K562 (cell line): ENCODE results near the gene HCST. TPM values are rescaled to one million over a fixed set of nuclear protein-coding genes. Genes with fewer than 3 reads are reported as not detected.

ENCODE experiments used
- BHLHE40 ChIP-seq: IDR thresholded peaks from 2 replicates; pipeline ENCODE4 v1.6.1; 2011; ENCODE audit warnings: low read length, improper control_type of control experiment
- CHD1 ChIP-seq: fragments of 200-600 bp; sonication (generic); IDR thresholded peaks from one replicate; pipeline ENCODE4 v1.6.1; 2012; ENCODE audit warnings: mild to moderate bottlenecking, moderate library complexity, low read length, inconsistent platforms
- DPF2 ChIP-seq: fragments of 450-650 bp; IDR thresholded peaks from 2 replicates; pipeline ENCODE4 v1.6.1; 2016
- ELF4 ChIP-seq: fragments of 450-650 bp; formaldehyde crosslinking; IDR thresholded peaks from 2 replicates; pipeline ENCODE4 v1.4.0; 2022; ENCODE audit warnings: missing genetic modification characterization
- HNRNPL ChIP-seq: fragments of 200-400 bp; formaldehyde crosslinking; IDR thresholded peaks from 2 replicates; pipeline ENCODE4 v1.6.1; 2017; ENCODE audit warnings: low read depth, mild to moderate bottlenecking, low read length
- MED1 ChIP-seq: sonication (generic); formaldehyde crosslinking; IDR thresholded peaks from 2 replicates; pipeline ENCODE4 v1.8.1; 2023; ENCODE audit warnings: missing genetic modification reagents, borderline replicate concordance
- MXI1 ChIP-seq: IDR thresholded peaks from 2 replicates; pipeline ENCODE4 v1.6.1; 2011; ENCODE audit warnings: low read depth, mild to moderate bottlenecking, improper control_type of control experiment, low read length
- NFE2L1 ChIP-seq: fragments of 450-650 bp; IDR thresholded peaks from 2 replicates; pipeline ENCODE4 v1.6.1; 2016; ENCODE audit warnings: missing genetic modification characterization, low read depth, mild to moderate bottlenecking, missing compliant biosample characterization, moderate library complexity, borderline replicate concordance
- NFIC ChIP-seq: fragments of 450-650 bp; IDR thresholded peaks from 2 replicates; pipeline ENCODE4 v1.6.1; 2017; ENCODE audit warnings: mild to moderate bottlenecking, inconsistent platforms
- RBM15 ChIP-seq: fragments of 200-400 bp; formaldehyde crosslinking; IDR thresholded peaks from 2 replicates; pipeline ENCODE4 v1.6.1; 2018; ENCODE audit warnings: mild to moderate bottlenecking, low read length, moderate library complexity; ENCODE audit not compliant: insufficient read depth
- SMARCA4 ChIP-seq: fragments of 450-650 bp; IDR thresholded peaks from 2 replicates; pipeline ENCODE4 v1.6.1; 2016
- STAT6 ChIP-seq: sonication (generic); formaldehyde crosslinking; IDR thresholded peaks from 2 replicates; pipeline ENCODE4 v1.8.1; 2023; ENCODE audit warnings: mild to moderate bottlenecking, missing genetic modification reagents
- TAL1 ChIP-seq: fragments of 450-650 bp; IDR thresholded peaks from 2 replicates; pipeline ENCODE4 v1.6.1; 2016; ENCODE audit warnings: mild to moderate bottlenecking
- polyA plus RNA-seq, 8 experiments: library from polyadenylated mRNA; depleted of rRNA in 4 of 8; stranded (reverse) in 5 of 8; unstranded in 3 of 8; fragments of >200 nt; fragmentation: Nextera tagmentation in 2 of 8; fragmentation: Illumina TruSeq in 1 of 8; extraction: Ambion mirVana in 2 of 8; extraction: Trizol in 1 of 8; gene quantifications; 2 replicates each; pipeline versions ENCODE4 v1.2.1 to v1.2.3, GENCODE V29; 2011 to 2014; ENCODE audit warnings: inconsistent platforms in 1 of 8, missing spikeins in 1 of 8
- total RNA-seq, 7 experiments: library from RNA; depleted of rRNA in 6 of 7; stranded (reverse); fragments of >200 nt in 6 of 7; fragmentation: Illumina TruSeq in 2 of 7; extraction: Trizol in 2 of 7; gene quantifications; 2 replicates each; pipeline versions ENCODE4 v1.2.1 to v1.2.3, GENCODE V29; 2011 to 2021; ENCODE audit warnings: low replicate concordance in 1 of 7
- TF ChIP-seq, protein P1 (sequence below): fragments of 450-650 bp; IDR thresholded peaks from 2 replicates; pipeline ENCODE4 v1.7.1; 2018; ENCODE audit warnings: mild to moderate bottlenecking, low read depth; ENCODE audit not compliant: partially characterized antibody
- TF ChIP-seq, protein P2 (sequence below): fragments of 250-450 bp; sonication (Bioruptor Pico); IDR thresholded peaks from 2 replicates; pipeline ENCODE4 v1.4.0; 2020
- TF ChIP-seq, protein P3 (sequence below): sonication (generic); formaldehyde crosslinking; IDR thresholded peaks from 2 replicates; pipeline ENCODE4 v1.5.0; 2020; ENCODE audit warnings: missing genetic modification reagents

Gene HCST
- total and polyA plus RNA-seq, 9 of the 15 experiments (the other 6 are each of a cell fraction or from before 2014, with no cell fraction given), result 0.29 to 1.9 (median 0.95) TPM; not detected in 2

- TF ChIP-seq, protein P1, sequence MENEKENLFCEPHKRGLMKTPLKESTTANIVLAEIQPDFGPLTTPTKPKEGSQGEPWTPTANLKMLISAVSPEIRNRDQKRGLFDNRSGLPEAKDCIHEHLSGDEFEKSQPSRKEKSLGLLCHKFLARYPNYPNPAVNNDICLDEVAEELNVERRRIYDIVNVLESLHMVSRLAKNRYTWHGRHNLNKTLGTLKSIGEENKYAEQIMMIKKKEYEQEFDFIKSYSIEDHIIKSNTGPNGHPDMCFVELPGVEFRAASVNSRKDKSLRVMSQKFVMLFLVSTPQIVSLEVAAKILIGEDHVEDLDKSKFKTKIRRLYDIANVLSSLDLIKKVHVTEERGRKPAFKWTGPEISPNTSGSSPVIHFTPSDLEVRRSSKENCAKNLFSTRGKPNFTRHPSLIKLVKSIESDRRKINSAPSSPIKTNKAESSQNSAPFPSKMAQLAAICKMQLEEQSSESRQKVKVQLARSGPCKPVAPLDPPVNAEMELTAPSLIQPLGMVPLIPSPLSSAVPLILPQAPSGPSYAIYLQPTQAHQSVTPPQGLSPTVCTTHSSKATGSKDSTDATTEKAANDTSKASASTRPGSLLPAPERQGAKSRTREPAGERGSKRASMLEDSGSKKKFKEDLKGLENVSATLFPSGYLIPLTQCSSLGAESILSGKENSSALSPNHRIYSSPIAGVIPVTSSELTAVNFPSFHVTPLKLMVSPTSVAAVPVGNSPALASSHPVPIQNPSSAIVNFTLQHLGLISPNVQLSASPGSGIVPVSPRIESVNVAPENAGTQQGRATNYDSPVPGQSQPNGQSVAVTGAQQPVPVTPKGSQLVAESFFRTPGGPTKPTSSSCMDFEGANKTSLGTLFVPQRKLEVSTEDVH, result peak; percentile 45
- TF ChIP-seq CHD1 (no peak), ELF4 (peak; percentile 77; the same call in 1 of the 2 replicates), TAL1 (no peak), DPF2 (peak; percentile 55), RBM15 (no peak), HNRNPL (no peak), BHLHE40 (peak; percentile 62; the same call in 1 of the 2 replicates), SMARCA4 (no peak), NFIC (no peak), MXI1 (0 out of 2 replicates have a peak, but pooled peaks have one; percentile 47), MED1 (CRISPR knock-in tag) (no peak), STAT6 (CRISPR knock-in tag) (peak; percentile 62; the same call in 1 of the 2 replicates), NFE2L1 (tag) (no peak)
- TF ChIP-seq, protein P2, sequence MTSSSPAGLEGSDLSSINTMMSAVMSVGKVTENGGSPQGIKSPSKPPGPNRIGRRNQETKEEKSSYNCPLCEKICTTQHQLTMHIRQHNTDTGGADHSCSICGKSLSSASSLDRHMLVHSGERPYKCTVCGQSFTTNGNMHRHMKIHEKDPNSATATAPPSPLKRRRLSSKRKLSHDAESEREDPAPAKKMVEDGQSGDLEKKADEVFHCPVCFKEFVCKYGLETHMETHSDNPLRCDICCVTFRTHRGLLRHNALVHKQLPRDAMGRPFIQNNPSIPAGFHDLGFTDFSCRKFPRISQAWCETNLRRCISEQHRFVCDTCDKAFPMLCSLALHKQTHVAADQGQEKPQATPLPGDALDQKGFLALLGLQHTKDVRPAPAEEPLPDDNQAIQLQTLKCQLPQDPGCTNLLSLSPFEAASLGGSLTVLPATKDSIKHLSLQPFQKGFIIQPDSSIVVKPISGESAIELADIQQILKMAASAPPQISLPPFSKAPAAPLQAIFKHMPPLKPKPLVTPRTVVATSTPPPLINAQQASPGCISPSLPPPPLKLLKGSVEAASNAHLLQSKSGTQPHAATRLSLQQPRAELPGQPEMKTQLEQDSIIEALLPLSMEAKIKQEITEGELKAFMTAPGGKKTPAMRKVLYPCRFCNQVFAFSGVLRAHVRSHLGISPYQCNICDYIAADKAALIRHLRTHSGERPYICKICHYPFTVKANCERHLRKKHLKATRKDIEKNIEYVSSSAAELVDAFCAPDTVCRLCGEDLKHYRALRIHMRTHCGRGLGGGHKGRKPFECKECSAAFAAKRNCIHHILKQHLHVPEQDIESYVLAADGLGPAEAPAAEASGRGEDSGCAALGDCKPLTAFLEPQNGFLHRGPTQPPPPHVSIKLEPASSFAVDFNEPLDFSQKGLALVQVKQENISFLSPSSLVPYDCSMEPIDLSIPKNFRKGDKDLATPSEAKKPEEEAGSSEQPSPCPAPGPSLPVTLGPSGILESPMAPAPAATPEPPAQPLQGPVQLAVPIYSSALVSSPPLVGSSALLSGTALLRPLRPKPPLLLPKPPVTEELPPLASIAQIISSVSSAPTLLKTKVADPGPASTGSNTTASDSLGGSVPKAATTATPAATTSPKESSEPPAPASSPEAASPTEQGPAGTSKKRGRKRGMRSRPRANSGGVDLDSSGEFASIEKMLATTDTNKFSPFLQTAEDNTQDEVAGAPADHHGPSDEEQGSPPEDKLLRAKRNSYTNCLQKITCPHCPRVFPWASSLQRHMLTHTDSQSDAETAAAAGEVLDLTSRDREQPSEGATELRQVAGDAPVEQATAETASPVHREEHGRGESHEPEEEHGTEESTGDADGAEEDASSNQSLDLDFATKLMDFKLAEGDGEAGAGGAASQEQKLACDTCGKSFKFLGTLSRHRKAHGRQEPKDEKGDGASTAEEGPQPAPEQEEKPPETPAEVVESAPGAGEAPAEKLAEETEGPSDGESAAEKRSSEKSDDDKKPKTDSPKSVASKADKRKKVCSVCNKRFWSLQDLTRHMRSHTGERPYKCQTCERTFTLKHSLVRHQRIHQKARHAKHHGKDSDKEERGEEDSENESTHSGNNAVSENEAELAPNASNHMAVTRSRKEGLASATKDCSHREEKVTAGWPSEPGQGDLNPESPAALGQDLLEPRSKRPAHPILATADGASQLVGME (CRISPR knock-in tag), result 0 out of 2 replicates have a peak, but pooled peaks have one; percentile 35
- TF ChIP-seq, protein P3, sequence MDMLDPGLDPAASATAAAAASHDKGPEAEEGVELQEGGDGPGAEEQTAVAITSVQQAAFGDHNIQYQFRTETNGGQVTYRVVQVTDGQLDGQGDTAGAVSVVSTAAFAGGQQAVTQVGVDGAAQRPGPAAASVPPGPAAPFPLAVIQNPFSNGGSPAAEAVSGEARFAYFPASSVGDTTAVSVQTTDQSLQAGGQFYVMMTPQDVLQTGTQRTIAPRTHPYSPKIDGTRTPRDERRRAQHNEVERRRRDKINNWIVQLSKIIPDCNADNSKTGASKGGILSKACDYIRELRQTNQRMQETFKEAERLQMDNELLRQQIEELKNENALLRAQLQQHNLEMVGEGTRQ (CRISPR knock-in tag), result no peak
These were observed 32.8 kb upstream of the HCST start (continued) for GRCh38 chr19:35869327-35870123.
